Ovary (tissue), 3 donors: Measurements from ENCODE around the gene SYT9.

Experiments used
- CTCF ChIP-seq, 3 donors: fragments of 450-650 bp in 2 of 3; fragments of 200-600 bp in 1 of 3; IDR thresholded peaks; one replicate each; pipeline versions ENCODE4 v1.5.1 to v1.8.0; 2016 to 2022; ENCODE audit warnings: antibody characterized with exemption in 3 of 3, mild to moderate bottlenecking in 1 of 3
- EP300 ChIP-seq: sonication (generic); formaldehyde crosslinking; IDR thresholded peaks from one replicate; pipeline ENCODE4 v1.6.1; 2017; ENCODE audit warnings: antibody characterized with exemption
- donor health status: DM: no; HTN: no; CAD: no.

GRCh38 chr11:7436657-7437056 is 185.0 kb downstream of the SYT9 start:
- no peak for TF ChIP-seq CTCF (IDR thresholded peaks at IDR 0.05)
- no peak for TF ChIP-seq EP300
